SK-N-MC (cell line): Measurements from ENCODE around the gene PARVB.

Experiments
- EZH2 ChIP-seq: fragments of 200-600 bp; sonication (generic); IDR thresholded peaks from one replicate; pipeline ENCODE4 v1.6.1; 2017; ENCODE audit warnings: antibody characterized with exemption
- POLR2AphosphoS5 ChIP-seq: IDR thresholded peaks from 2 replicates; pipeline ENCODE4 v1.6.1; 2012; ENCODE audit warnings: mild to moderate bottlenecking, low read depth, low read length, borderline replicate concordance

DNA sequence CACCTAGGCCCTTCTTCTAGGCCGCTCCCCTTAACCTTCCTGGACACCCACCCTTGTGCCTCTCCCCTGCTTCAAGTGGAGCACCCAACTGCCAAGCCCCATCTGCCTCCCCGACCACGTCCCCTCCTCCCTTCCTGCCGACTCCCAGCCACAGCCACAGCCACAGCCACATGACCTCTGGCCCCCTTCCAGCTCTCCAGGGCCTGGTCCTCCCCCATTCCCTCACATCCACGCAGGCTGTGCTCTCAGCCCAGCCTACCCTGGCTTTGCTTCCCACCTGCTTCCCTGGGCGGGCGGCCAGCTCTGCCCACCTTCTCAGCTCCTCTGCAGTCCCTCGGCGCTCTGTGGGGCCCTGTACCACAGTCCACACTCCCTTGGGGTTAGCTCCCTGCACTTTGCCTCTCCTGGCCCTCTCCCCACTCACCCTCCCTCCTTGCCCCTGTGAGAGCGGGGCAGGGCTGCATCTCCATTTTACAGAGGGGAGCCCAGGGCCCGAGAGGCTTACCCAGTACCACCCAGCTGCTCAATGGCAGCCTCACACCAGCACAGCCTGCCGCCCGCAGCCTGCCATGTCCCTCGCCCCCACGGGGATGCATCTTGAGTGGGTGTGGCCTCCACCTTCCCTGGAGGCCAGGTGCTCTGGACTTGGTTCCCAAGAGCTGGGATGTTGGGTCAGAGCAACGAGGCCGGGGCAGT lies 176.9 kb downstream of the PARVB start:
- TF ChIP-seq POLR2AphosphoS5, result no peak
- no peak for TF ChIP-seq EZH2
